Measurements from ENCODE around the gene PPM1L.

DNA sequence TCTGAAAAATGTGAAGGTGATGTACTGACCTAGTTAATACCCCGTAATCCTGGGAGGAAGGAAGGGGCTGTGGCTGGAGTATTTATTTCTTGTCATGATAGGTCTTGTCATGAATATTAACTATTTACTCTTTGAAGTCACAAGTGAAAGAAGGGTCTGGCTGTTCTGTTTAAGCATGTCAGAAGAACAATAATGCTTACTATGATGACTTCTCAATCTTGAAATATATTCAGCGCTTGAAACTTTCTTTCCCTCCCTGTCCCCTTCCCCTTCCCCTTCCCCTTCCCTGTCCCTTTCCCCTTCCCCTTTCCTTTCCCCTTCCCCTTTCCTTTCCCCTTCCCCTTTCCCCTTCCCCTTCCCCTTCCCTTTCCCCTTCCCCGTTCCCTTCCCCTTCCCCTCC is 153.9 kb downstream of the PPM1L start:
- TF ChIP-seq, protein P1, sequence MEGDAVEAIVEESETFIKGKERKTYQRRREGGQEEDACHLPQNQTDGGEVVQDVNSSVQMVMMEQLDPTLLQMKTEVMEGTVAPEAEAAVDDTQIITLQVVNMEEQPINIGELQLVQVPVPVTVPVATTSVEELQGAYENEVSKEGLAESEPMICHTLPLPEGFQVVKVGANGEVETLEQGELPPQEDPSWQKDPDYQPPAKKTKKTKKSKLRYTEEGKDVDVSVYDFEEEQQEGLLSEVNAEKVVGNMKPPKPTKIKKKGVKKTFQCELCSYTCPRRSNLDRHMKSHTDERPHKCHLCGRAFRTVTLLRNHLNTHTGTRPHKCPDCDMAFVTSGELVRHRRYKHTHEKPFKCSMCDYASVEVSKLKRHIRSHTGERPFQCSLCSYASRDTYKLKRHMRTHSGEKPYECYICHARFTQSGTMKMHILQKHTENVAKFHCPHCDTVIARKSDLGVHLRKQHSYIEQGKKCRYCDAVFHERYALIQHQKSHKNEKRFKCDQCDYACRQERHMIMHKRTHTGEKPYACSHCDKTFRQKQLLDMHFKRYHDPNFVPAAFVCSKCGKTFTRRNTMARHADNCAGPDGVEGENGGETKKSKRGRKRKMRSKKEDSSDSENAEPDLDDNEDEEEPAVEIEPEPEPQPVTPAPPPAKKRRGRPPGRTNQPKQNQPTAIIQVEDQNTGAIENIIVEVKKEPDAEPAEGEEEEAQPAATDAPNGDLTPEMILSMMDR (IDR thresholded peaks at IDR 0.05) = no peak
- no peak for TF ChIP-seq POLR2A (IDR thresholded peaks at IDR 0.05; ENCODE audit: low read depth)
